HG03469 (cell line): Measurements from ENCODE around the gene CT45A6.
"Not testable (repeated sequence)": the region's sequence is repeated elsewhere in the genome, so short reads cannot be mapped to it uniquely, and the experiment has no call there.

Experiments
- ATAC-seq: cut with Tn5 transposase; IDR thresholded peaks from one replicate; pipeline ENCODE4 v1.9.1; 2021; ENCODE audit warnings: mild to moderate bottlenecking, moderate library complexity, moderate number of reproducible peaks; ENCODE audit not compliant: unreplicated experiment

Gene CT45A6

GRCh38 chrX:135802687-135803086 is at the start of gene CT45A6:
Gene CT45A6, minus strand, starts transcription at chrX:135802787. Its CDS starts 3,794 bp downstream, at chrX:135798993.
- ATAC-seq, result not testable (repeated sequence)

- ATAC-seq, result not testable (repeated sequence)
Observed at GRCh38 chrX:135837180-135837579, 34.6 kb upstream of the CT45A6 start, which contains the start of gene CT45A7. Gene CT45A7, minus strand, starts transcription at chrX:135837280. Its CDS starts 3,747 bp downstream, at chrX:135833533.

- not testable (repeated sequence) for ATAC-seq
Observed at GRCh38 chrX:135819912-135820311, 17.3 kb upstream of the CT45A6 start, which contains the start of gene CT45A2. Gene CT45A2, minus strand, starts transcription at chrX:135820012. Its CDS starts 3,747 bp downstream, at chrX:135816265.

GRCh38 chrX:135785403-135785802 is 17.2 kb downstream of the CT45A6 start, which contains the start of gene CT45A5:
Gene CT45A5, minus strand, starts transcription at chrX:135785503. Its CDS starts 3,774 bp downstream, at chrX:135781729.
- not testable (repeated sequence) for ATAC-seq

GRCh38 chrX:135768091-135768490 is 34.5 kb downstream of the CT45A6 start, which contains the start of gene CT45A3:
Gene CT45A3, minus strand, starts transcription at chrX:135768191. Its CDS starts 3,747 bp downstream, at chrX:135764444.
- not testable (repeated sequence) for ATAC-seq

- not testable (repeated sequence) for ATAC-seq
Observed at GRCh38 chrX:135744739-135745138, 57.8 kb downstream of the CT45A6 start.
